OCI-M1 (cell line): ENCODE results near the gene SNAPC2.

Experiments
- DNase-seq: peaks from one replicate; lab custom pipeline; 2025; lab: John Stamatoyannopoulos, UW

Gene SNAPC2, protein sequence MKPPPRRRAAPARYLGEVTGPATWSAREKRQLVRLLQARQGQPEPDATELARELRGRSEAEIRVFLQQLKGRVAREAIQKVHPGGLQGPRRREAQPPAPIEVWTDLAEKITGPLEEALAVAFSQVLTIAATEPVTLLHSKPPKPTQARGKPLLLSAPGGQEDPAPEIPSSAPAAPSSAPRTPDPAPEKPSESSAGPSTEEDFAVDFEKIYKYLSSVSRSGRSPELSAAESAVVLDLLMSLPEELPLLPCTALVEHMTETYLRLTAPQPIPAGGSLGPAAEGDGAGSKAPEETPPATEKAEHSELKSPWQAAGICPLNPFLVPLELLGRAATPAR

GRCh38 chr19:7919610-7920518 lies at the start of gene SNAPC2:
Gene SNAPC2 (plus strand): TSS chr19:7920338. CDS start chr19:7920367, 29 bp downstream.
- peak; percentile 99 for DNase-seq

- peak; percentile 99 for DNase-seq
Measured at GRCh38 chr19:7870571-7871436, 49.3 kb upstream of the SNAPC2 start.

DNA sequence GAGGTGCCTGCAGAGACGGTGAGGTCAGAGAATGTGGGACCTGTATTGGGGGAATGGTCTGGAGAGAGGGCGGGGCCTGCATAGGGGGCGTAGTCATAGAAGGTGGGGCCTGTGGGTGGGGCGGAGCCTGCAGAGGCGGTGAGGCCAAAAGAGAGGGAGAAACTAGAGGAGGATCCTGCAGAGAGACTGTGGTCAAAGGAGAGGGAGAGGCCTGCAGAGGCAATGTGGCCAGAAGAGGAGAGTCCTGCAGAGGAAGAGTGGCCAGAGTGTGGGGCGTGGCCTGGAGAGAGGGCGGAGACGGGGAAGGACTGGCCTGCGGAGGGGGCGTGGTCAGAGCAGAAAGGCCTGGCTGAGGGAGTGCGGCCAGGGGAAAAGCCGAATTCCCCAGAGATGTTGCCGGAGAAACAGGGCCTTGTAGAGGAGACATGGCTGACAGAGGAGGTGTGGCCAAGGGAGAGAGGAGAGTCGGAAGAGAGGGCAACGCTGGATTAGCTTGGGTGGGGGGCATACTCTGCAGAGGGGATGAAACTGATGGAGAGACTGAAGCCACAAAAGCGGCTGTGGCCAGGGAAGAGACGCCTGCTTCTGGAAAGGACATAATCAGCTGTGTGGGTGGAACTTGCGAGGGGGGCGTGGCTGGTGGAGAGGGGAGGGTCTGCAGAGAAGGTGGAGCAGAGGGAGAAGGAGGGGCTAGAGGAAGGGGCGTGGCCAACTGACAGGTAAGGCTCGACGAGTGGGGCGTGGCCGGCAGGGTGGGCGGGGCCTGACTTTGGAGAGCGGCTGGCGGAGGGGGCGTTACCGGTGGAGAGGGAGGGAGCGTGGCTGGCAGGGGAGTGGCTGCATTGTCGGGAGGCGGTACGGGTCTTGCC lies 48.5 kb upstream of the SNAPC2 start:
- DNase-seq = peak; percentile 99

- DNase-seq = no peak
Measured at GRCh38 chr19:7872306-7873204, 47.6 kb upstream of the SNAPC2 start.

- no peak for DNase-seq
Measured at GRCh38 chr19:7873304-7874075, 46.6 kb upstream of the SNAPC2 start.

DNA sequence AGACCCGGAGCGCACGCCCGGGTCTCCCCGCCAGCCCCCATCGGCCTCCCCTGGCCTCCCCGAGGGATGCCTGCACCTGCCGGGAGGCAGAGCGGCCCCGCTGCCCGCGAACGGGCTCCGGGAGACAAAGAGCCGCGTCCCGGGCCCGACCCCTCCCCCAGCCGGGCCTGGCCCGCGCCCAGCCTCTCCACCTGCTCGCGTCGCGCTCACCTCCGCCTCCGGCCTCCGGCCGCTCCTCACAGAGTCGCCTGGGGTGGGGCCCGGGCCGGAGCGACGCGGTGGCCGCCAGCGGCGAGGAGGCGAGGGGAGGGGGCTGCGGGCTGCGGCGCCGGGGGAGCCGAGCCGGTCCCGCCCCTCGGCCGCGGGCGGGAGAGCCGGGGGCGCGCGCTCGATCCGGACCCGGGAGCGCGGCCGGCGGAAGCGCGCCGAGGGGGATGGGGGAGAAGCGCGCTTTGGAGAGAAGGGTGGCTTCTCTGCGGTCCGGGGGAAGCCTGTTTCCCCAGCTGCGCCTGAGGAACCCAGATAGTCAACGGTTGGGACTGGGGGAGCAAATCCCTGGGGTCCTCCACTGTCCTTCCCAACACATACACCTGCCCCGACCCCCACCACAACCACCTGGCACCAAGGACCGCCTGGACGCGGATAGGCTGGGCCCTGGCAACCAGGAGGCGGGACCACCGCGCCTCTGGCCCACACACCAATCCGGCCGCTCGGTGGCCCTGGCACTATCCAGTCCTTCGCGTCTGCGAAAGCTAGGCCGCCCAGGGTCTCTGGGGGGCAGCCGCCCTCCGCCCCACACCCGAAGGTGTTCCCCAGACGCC lies 45.9 kb upstream of the SNAPC2 start, which contains the start of gene PRR36:
PRR36 (minus strand) TSS at position 315 of the 821 bp plus-strand sequence. CDS start 701 bp downstream, outside the sequence.
- DNase-seq = no peak

DNA sequence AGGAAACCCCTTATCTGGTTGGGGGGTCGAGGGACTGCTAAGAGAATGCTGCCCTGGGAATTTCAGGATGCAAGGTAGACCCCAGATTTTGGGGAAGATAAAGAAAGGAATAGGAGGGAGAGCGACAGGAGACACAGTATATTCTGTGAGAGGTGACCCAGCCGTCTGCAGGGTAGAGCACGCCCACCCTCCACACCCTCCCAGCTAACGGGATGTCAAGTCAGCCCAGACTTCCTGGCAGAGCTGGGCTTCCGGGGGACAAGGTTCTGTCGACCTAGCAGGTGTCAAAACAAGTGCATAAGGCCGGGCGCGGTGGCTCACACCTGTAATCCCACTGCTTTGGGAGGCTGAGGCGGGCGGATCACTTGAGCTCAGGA lies 45.3 kb upstream of the SNAPC2 start:
- no peak for DNase-seq

DNA sequence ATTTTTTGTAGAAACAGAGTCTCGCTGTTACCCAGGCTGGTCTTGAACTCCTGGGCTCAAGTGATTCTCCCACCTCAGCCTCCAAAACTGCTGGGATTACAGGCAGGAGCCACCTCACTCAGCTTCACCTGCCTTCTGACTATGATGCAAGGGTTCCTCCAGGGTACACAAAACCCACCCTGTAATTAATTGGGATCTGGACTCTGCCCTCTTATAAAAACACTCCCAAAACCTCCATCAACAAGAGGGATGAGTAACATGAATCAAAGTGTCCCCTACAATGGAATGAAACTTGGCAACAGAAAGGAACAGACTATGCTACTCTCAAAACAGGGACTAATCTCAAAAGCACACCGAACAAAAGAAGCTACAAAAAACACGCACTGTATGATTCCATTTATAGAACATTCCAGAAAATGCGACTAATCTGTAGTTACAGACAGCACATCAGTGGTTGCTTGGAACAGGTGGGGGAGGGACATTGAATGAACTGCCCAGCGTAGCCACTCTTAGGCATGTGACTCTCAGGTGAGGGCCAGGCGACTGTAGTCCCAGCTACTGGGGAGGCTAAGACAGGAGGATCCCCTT lies 42.8 kb upstream of the SNAPC2 start:
- DNase-seq = no peak

DNA sequence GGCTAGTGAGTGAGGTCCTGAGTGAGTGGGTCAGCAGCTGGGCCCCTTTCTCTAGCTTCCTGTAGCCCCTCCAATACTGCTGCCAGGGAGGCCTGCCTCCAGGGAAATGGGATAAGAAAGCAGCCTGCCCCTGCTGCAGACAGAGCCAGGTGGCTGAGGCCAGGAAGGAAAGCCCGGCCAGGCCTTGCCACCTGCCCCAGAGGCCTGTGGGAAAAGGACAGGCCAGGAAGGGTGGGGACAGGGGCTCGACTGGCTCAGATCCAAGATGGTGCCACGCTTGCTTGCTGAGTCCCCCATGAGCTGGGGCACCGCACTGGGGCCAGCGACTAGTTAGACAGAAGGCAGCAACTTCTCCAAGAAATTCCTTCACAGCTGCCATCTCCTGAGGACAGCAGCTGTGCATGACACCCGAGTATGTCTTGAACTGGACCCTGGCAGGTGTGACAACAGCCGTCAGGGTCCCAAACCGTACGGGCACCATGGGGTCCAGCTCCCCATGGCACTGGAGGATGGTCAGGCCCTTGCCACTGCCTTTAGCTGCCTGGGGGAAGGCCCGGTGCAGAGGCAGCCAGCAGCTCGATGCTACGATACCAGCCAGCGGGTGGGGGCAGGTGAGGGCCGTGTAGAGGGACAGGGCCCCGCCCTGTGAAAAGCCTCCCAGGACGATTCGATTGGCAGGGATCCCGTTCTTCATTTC lies 40.9 kb upstream of the SNAPC2 start:
- DNase-seq = no peak

- DNase-seq = no peak
Measured at GRCh38 chr19:7879836-7880235, 40.3 kb upstream of the SNAPC2 start.

- no peak for DNase-seq
Measured at GRCh38 chr19:7881910-7882309, 38.2 kb upstream of the SNAPC2 start.

GRCh38 chr19:7883105-7883504 lies 37.0 kb upstream of the SNAPC2 start:
- DNase-seq = no peak

- DNase-seq = no peak
Measured at GRCh38 chr19:7883796-7884570, 36.2 kb upstream of the SNAPC2 start.

- no peak for DNase-seq
Measured at GRCh38 chr19:7885818-7886217, 34.3 kb upstream of the SNAPC2 start.

GRCh38 chr19:7887408-7888144 lies 32.6 kb upstream of the SNAPC2 start:
- DNase-seq = no peak
